AG09319 (cell line): Measurements from ENCODE around the gene TCTA.
"Not testable (repeated sequence)": the region's sequence is repeated elsewhere in the genome, so short reads cannot be mapped to it uniquely, and the experiment has no call there.

Experiments
- DNase-seq: peaks from one replicate; pipeline ENCODE4 v3.0.0-alpha.2; 2010; ENCODE audit warnings: low read depth; ENCODE audit errors: extremely low read depth
- CTCF ChIP-seq: IDR thresholded peaks from 2 replicates; pipeline ENCODE4 v1.5.1; 2011; ENCODE audit warnings: low read depth, mild to moderate bottlenecking, inconsistent platforms, low read length, moderate library complexity

TCTA gene

GRCh38 chr3:49399461-49399860 lies 12.8 kb upstream of the TCTA start:
- no peak for DNase-seq
- no peak for TF ChIP-seq CTCF

- DNase-seq: no peak
Observed at GRCh38 chr3:49401766-49402165, 10.5 kb upstream of the TCTA start.

GRCh38 chr3:49403891-49404290 lies 8.3 kb upstream of the TCTA start:
- no peak for DNase-seq
- TF ChIP-seq CTCF: no peak

More at GRCh38 chr3:49401766-49402165, 10.5 kb upstream of the TCTA start:
- TF ChIP-seq CTCF: no peak

- not testable (repeated sequence) for DNase-seq
Observed at GRCh38 chr3:49405570-49405969, 6.7 kb upstream of the TCTA start.

- no peak for DNase-seq
- TF ChIP-seq CTCF: no peak
Observed at GRCh38 chr3:49406571-49407565, 5.4 kb upstream of the TCTA start.

- no peak for DNase-seq
- no peak for TF ChIP-seq CTCF
Observed at GRCh38 chr3:49410066-49410845, 2.0 kb upstream of the TCTA start.

- TF ChIP-seq CTCF: no peak
- DNase-seq: no peak
Observed at GRCh38 chr3:49410846-49411534, 1.2 kb upstream of the TCTA start.
